ENCODE data around the gene POU5F1. TPM values are rescaled to one million over a fixed set of nuclear protein-coding genes. Genes with fewer than 3 reads are reported as not detected.

The POU5F1 gene
- total RNA-seq, 2 experiments from 2014 or later, result not detected

GRCh38 chr6:31174378-31174777, 3.9 kb upstream of the POU5F1 start:
- ChIA-PET CTCF (no interaction called here), POLR2A (no interaction called here)
- Mint-ChIP-seq H3K4me1 (ENCODE audit: low read depth) (peaks cover 14% of the 10 kb centered on the region), H3K9me3 (no peaks in the 10 kb centered on the region), H3K27ac (no peak overlapping the region), H3K4me3 (no peak overlapping the region), H3K36me3 (ENCODE audit: low read depth) (no peaks in the 10 kb centered on the region), H3K27me3 (no peaks in the 10 kb centered on the region)
- Histone ChIP-seq H3K4me1 (ENCODE audit: insufficient read depth, low read length) (peaks cover 8% of the 10 kb centered on the region), H3K27ac (ENCODE audit: low read depth in 1 of 2, low read length in 2 of 2) (no peak overlapping the region), H3K27me3 (ENCODE audit: control insufficient read depth in 1 of 2, insufficient read depth in 2 of 2, low read length in 2 of 2) (no peaks in the 10 kb centered on the region), H3K36me3 (ENCODE audit: insufficient read depth, low read length) (no peaks in the 10 kb centered on the region), H3K9me3 (ENCODE audit: control insufficient read depth in 1 of 2, insufficient read depth in 1 of 2, low read length in 2 of 2) (no peaks in the 10 kb centered on the region), H3K4me3 (ENCODE audit: low read length) (no peak overlapping the region)
- no peak for DNase-seq
- TF ChIP-seq CTCF (IDR thresholded peaks at IDR 0.05), result no peak
- no peak for ATAC-seq (ENCODE audit: poor library complexity)
- intact Hi-C loops (cut with DNase I, micrococcal nuclease), result no loop called here

- ATAC-seq (ENCODE audit: poor library complexity) (no peak), DNase-seq (no peak)
- H3K4me1 Mint-ChIP-seq (ENCODE audit: low read depth), result peaks cover 4% of the 10 kb centered on the region
- Histone ChIP-seq H3K4me3 (ENCODE audit: low read length) (no peak overlapping the region), H3K9me3 (ENCODE audit: control insufficient read depth in 1 of 2, insufficient read depth in 1 of 2, low read length in 2 of 2) (no peaks in the 10 kb centered on the region), H3K36me3 (ENCODE audit: insufficient read depth, low read length) (no peaks in the 10 kb centered on the region), H3K4me1 (ENCODE audit: insufficient read depth, low read length) (peaks cover 4% of the 10 kb centered on the region), H3K27me3 (ENCODE audit: control insufficient read depth in 1 of 2, insufficient read depth in 2 of 2, low read length in 2 of 2) (no peaks in the 10 kb centered on the region), H3K27ac (ENCODE audit: low read depth in 1 of 2, low read length in 2 of 2) (no peak overlapping the region)
- CTCF ChIA-PET, result no interaction called here
- no peaks in the 10 kb centered on the region for H3K9me3 Mint-ChIP-seq
- POLR2A ChIA-PET, result no interaction called here
- no peak for TF ChIP-seq CTCF (IDR thresholded peaks at IDR 0.05)
- H3K27ac Mint-ChIP-seq, result no peak overlapping the region
- H3K36me3 Mint-ChIP-seq (ENCODE audit: low read depth), result no peaks in the 10 kb centered on the region
- H3K27me3 Mint-ChIP-seq, result no peaks in the 10 kb centered on the region
- intact Hi-C loops (cut with DNase I, micrococcal nuclease), result no loop called here
- H3K4me3 Mint-ChIP-seq, result no peak overlapping the region
Observed at GRCh38 chr6:31173406-31173805, 2.9 kb upstream of the POU5F1 start.

- no peak for TF ChIP-seq CTCF (IDR thresholded peaks at IDR 0.05)
- Mint-ChIP-seq H3K36me3 (ENCODE audit: low read depth) (no peaks in the 10 kb centered on the region), H3K9me3 (no peaks in the 10 kb centered on the region), H3K4me3 (no peak overlapping the region), H3K27ac (no peak overlapping the region), H3K27me3 (no peaks in the 10 kb centered on the region), H3K4me1 (ENCODE audit: low read depth) (no peaks in the 10 kb centered on the region)
- Histone ChIP-seq H3K4me1 (ENCODE audit: insufficient read depth, low read length) (no peaks in the 10 kb centered on the region), H3K36me3 (ENCODE audit: insufficient read depth, low read length) (no peaks in the 10 kb centered on the region), H3K27ac (ENCODE audit: low read depth in 1 of 2, low read length in 2 of 2) (no peak overlapping the region), H3K9me3 (ENCODE audit: control insufficient read depth in 1 of 2, insufficient read depth in 1 of 2, low read length in 2 of 2) (no peaks in the 10 kb centered on the region), H3K4me3 (ENCODE audit: low read length) (no peak overlapping the region), H3K27me3 (ENCODE audit: control insufficient read depth in 1 of 2, insufficient read depth in 2 of 2, low read length in 2 of 2) (no peaks in the 10 kb centered on the region)
- ChIA-PET CTCF (no interaction called here), POLR2A (no interaction called here)
- DNase-seq (no peak), ATAC-seq (ENCODE audit: poor library complexity) (no peak)
- intact Hi-C loops (cut with DNase I, micrococcal nuclease), result no loop called here
Observed at GRCh38 chr6:31172973-31173384, 2.5 kb upstream of the POU5F1 start.

Measured in CD4-positive, alpha-beta T cell (primary cell).